Measurements from ENCODE around the gene FGF10. TPM values are rescaled to one million over a fixed set of nuclear protein-coding genes. Genes with fewer than 3 reads are reported as not detected.

FGF10 gene
- total and polyA plus RNA-seq, 2 experiments from 2014 or later, result 43.7 to 60.0 TPM

- Histone ChIP-seq H3K9me3 (ENCODE audit: low read depth) (no peaks in the 10 kb centered on the region), H3K27me3 (no peaks in the 10 kb centered on the region), H3K36me3 (no peaks in the 10 kb centered on the region), H3K4me1 (ENCODE audit: low read depth) (no peaks in the 10 kb centered on the region), H3K27ac (no peak overlapping the region), H3K4me3 (no peak overlapping the region)
- DNase-seq (ENCODE audit: low read depth in 1 of 2, low spot score in 1 of 2), result no peak
- no peak for TF ChIP-seq CTCF (IDR thresholded peaks at IDR 0.05; ENCODE audit: low read depth, low read length)
These were observed 68.0 kb downstream of the FGF10 start for GRCh38 chr5:44321144-44321725.

- H3K4me3 ChIP-seq, result no peak overlapping the region
- no peaks in the 10 kb centered on the region for H3K36me3 ChIP-seq
- no peak for DNase-seq (ENCODE audit: low read depth in 1 of 2, low spot score in 1 of 2)
- no peaks in the 10 kb centered on the region for H3K4me1 ChIP-seq (ENCODE audit: low read depth)
- H3K27me3 ChIP-seq, result no peaks in the 10 kb centered on the region
- no peak for TF ChIP-seq CTCF (IDR thresholded peaks at IDR 0.05; ENCODE audit: low read depth, low read length)
- no peaks in the 10 kb centered on the region for H3K9me3 ChIP-seq (ENCODE audit: low read depth)
- H3K27ac ChIP-seq, result no peak overlapping the region
These were observed 69.0 kb downstream of the FGF10 start for GRCh38 chr5:44320188-44320587.

DNA sequence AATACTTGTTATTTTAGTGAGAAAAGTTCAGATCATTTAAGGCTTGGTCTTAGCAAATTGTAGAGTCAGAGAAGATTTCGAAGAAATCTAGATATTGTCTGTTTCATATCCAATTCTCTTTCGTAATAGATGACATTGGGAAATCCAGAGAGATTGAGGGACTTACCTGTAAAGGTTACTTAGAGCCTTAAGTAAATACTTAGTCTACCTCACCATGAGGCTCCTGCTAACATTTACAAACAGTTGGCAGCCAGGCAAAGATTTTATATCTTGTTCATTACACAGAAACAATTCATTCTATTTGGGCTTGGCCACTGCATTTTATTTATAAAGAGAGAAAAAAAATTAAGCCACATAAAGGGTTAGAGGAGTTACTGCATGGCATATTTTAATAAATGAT, 70.3 kb downstream of the FGF10 start:
- Histone ChIP-seq H3K4me3 (no peak overlapping the region), H3K9me3 (ENCODE audit: low read depth) (no peaks in the 10 kb centered on the region), H3K36me3 (no peaks in the 10 kb centered on the region), H3K4me1 (ENCODE audit: low read depth) (no peaks in the 10 kb centered on the region), H3K27me3 (no peaks in the 10 kb centered on the region), H3K27ac (no peak overlapping the region)
- DNase-seq (ENCODE audit: low read depth in 1 of 2, low spot score in 1 of 2), result no peak
- TF ChIP-seq CTCF (IDR thresholded peaks at IDR 0.05; ENCODE audit: low read depth, low read length), result no peak

DNA sequence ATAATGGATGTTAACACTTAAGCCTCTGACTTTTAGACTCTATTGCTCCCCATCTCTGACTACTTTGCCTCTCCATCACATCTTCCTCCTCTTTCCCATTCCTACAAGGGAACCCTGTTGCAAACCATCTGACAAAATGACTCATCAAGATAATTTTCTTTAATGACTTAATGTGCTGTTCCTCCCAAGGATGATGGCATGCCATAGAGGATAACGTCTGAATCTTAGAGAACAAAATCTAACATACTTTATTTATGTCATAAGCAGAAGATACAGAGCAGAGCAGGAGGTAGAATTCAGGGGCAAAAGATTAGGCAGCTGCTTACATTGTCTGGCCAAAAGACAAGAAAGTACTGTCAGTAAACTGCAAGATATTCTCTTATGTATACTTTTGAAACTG, 76.8 kb downstream of the FGF10 start:
- no peak for DNase-seq (ENCODE audit: low read depth in 1 of 2, low spot score in 1 of 2)
- TF ChIP-seq CTCF (IDR thresholded peaks at IDR 0.05; ENCODE audit: low read depth, low read length), result no peak
- H3K4me3 ChIP-seq, result no peak overlapping the region
- no peaks in the 10 kb centered on the region for H3K27me3 ChIP-seq
- H3K36me3 ChIP-seq, result no peaks in the 10 kb centered on the region
- no peak overlapping the region for H3K27ac ChIP-seq
- H3K9me3 ChIP-seq (ENCODE audit: low read depth), result no peaks in the 10 kb centered on the region
- no peaks in the 10 kb centered on the region for H3K4me1 ChIP-seq (ENCODE audit: low read depth)

GRCh38 chr5:44300551-44300950, 88.7 kb downstream of the FGF10 start:
- H3K36me3 ChIP-seq, result peaks cover 11% of the 10 kb centered on the region
- no peak overlapping the region for H3K4me3 ChIP-seq
- H3K27me3 ChIP-seq, result no peaks in the 10 kb centered on the region
- no peaks in the 10 kb centered on the region for H3K4me1 ChIP-seq (ENCODE audit: low read depth)
- H3K27ac ChIP-seq, result no peak overlapping the region
- TF ChIP-seq CTCF (IDR thresholded peaks at IDR 0.05; ENCODE audit: low read depth, low read length), result no peak
- H3K9me3 ChIP-seq (ENCODE audit: low read depth), result no peaks in the 10 kb centered on the region
- DNase-seq (ENCODE audit: low read depth in 1 of 2, low spot score in 1 of 2), result no peak

DNA sequence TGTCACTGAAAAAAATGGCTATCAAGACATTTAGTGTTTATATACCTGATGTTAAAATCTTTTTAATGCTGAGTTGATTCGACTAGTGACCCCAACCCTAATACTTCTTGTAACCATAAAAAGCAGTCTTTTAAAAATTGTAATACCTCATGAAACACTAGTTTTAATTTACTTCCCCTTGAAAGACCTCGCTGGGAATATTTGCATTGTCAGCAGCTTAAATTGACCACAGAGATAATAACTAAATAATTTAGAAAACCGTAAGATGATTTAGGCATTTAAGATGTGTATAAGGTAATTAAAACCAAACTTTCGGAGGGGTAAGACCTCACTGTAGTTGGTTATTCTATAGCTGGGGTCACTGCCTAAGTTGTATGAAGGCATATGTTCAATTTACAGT, 89.8 kb downstream of the FGF10 start:
- no peak for DNase-seq (ENCODE audit: low read depth in 1 of 2, low spot score in 1 of 2)
- Histone ChIP-seq H3K4me3 (no peak overlapping the region), H3K4me1 (ENCODE audit: low read depth) (no peaks in the 10 kb centered on the region), H3K27ac (no peak overlapping the region), H3K27me3 (no peaks in the 10 kb centered on the region), H3K9me3 (ENCODE audit: low read depth) (no peaks in the 10 kb centered on the region), H3K36me3 (peaks cover 7% of the 10 kb centered on the region)
- no peak for TF ChIP-seq CTCF (IDR thresholded peaks at IDR 0.05; ENCODE audit: low read depth, low read length)

Measured in cardiac muscle cell (in vitro differentiated cells and primary cell).